Suppressor macrophage (primary cell): Measurements from ENCODE around the gene THEM4.

Experiments used
- DNase-seq, 4 experiments: peaks; one replicate each; pipeline ENCODE4 v3.0.0-alpha.2; 2020 to 2022

THEM4 gene

DNA sequence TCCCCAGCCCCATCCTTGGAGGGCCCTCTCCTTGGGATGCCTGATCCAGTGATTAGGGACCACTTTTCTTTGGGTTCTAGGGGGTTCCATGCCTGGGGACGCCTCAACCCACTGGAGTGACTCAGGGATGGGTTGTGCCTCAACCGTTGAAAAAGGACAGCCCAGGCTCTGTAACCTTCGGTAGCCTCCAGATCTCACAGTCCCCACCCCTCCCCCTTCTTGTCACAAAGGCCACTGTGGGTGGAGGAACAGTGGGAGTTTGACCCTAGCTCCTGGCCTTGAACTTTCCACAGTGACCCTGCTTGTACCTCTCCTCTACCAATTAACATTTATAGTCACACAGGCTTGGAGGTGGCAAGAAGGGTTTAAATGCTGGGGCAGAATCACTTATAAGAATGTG, 75.1 kb downstream of the THEM4 start:
- peak; percentile 30 to 62 (median 58) for DNase-seq

DNA sequence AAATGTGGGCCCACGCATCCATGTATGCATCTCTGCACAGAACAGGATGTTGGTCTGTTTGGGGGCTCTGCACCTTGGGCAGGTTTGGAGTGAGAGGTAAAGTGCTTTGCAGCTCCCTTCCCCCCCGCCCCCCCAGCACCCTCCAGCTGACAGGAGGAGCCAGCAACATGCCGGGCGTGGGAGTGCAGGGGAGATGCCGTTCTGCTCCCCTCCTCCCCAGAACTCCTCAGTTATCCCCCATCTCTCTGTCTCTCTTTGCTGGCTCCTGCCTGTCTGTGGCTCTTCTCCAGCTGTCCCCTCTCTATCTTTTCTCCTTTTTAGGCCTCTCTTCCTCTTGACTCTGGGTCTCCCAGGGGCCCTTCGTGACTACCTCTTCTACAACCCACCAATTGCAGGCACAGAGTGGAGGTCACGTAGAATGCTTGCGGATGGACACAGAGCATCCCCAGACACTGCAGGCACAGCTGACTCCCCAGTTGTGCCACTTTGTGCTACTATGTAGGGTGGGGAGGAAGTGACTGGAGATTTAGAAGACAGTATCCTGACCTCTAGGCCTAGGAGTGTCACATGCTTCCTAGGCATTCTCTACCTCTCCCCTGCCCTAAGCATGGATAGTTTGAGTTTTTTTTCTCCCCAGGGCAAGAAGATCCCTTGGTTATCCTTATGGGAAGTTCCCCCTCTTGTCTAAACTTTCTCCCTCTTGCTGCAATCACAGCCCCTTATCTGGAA, 76.0 kb downstream of the THEM4 start:
- DNase-seq, result peak in 3 of 4 experiments; percentile 38 to 53 (median 48)

DNA sequence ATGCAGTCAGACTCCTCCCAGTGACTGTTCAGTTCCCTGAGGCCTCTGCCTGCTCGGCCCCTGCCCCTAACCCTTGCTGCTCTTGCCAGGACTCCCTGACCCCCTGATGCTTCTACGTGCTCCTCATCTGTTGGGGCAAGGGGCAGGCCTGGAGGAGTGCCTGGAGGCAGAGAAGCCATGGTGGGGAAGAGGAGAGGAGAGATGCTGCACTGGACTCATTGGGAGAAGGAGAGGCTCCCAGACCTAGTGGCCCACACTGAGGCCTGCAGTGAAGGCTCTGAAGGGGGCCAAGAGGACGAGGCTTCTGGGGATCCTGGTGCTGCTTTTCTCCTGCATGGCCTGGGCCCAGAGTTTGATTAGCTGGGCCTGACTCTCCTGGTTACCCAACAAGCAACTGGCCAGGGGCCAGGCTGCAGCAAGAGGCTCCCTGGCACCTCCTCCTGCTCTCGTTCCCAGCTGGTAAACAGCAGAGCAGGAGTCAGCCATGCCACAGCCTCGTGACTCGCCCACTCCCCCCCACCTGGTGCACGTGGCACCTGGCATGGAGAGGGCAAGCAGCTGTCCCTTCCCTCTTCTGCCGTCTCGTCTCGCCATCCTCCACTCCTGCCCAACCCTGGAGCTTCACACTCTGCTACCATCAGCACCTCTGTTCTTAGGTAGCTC, 76.9 kb downstream of the THEM4 start:
- no peak for DNase-seq

DNA sequence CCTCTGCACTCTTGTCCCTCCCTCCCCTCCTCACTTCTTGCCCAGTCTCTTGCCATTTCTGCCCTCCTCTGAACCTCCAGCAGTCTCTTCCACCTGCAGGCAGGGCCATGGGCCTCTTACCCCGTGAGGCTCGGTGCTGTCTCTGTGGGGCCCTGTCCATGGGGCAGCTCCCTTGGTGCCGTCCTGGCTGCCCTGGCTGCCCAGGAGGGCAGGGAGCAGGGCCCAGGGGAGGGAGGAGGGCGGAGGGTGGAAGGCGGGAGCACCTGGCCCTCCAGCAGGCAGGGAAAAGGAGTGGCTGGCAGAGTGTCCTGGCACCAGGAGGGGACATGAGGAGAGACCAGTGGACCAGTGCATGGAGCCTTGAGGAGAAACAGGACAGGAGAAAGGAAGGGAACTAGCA, 77.7 kb downstream of the THEM4 start, which contains the start of gene RORC:
Gene RORC (minus strand): TSS at position 198 of the 400 bp plus-strand sequence. CDS start 38 bp downstream, at position 160.
- no peak for DNase-seq

DNA sequence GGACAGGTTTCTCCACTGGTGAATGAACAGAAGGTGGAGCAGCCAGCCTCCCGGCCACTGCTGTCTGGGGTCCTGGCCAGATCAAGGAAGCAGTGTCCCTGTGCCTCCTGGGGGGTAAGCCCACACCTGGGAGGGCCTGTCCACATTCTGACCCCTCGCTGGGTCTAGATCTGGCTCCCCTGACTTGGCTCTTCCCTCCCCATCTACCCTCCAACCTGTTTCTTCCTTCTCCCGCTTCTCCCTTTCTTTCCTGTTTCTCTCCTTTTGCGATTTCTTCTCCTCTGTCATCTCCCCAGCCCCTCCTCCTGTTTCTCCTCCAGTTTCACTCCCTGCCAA, 78.1 kb downstream of the THEM4 start:
- DNase-seq, result no peak

DNA sequence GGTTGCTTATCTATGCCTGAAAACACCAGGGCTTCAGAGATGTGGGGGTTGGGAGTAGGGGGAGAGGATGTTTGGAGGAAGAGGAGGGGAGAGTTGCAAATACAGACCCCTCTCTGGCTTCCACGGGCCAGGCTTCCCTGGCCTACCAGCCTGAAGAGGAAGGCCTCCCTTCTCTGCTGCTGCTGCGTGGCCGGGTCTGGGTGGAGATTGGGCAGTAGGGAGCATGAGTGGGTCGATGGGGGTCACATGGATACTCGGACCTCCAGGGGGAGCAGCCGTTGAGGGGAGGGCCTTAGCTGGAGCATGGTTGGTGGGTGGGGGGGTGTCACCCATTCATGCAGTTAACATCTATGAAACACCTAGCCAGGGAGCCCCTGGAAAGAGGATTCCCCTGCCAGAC, 79.3 kb downstream of the THEM4 start:
- DNase-seq, result no peak

DNA sequence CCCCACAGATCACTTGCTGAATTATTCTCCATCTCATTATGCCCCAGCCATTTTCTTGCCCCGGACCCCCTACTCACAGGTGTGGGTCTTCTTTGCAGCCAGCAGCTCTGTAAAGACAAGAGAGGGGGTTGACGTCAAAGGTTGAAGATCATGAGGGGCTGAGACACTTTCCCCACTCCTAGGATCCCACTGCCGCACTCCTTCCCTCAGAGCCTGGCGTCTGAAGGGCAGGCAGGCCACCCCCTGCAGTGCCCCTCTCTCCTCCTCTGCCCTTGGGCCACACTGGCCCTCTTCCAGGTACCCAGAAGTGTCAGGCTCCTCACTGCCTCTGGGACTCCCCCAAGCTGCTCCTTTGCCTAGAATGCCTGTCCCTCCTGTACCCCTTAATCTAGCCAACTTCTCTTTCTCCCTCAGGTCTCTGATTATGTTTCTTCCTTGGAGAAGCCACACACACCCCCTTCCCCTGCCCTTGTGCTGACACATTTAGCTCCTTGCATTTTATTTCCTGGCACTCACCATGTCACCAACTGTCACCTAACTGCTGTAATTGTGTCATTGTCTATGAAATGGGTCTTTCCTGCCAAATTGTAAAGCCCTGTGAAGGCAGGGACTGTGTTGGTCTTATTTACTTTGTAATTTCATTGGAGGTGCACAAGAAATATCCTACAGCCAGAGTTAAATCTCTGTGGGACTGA, 79.8 kb downstream of the THEM4 start:
- DNase-seq, result no peak

DNA sequence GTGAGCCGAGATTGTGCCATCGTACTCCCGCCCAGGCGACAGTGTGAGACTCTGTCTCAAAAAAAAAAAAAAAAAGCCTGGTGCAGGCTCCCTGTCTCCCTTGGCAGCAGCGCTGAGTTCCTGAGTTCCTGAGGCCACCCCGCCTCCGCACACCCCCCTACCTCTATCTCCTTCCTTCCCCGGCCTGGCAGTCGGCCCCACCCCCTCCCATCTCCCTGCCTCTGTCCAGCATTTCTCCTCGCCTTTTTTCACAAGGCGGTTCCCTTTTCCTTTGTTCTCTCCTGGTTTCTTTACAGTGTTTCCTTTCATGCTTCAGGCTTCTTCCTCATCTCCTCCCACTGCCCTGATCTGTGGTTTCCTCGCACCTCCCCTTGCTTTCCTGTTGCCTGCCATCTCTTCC, 80.4 kb downstream of the THEM4 start:
- DNase-seq, result peak; percentile 28 to 72 (median 64)

DNA sequence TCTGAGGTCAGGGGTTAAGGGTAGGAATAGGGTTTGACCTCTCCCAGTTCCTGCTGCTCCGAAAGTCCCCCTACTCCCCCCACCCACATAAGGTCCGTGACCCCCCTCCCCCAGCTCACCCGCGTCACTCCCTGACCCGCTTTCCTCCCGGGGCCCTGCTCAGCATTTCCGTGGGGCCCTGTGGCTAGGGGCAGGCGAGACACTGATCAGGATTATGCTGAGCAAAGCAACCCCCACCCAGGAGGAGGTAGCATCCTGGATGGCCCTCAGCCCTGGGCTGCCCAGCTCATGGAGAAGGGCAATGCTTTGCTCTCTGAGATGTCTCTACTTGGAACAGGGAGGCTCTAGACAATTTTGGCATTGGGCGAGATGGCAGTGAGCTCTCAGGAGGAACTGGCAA, 81.5 kb downstream of the THEM4 start:
- no peak for DNase-seq

DNA sequence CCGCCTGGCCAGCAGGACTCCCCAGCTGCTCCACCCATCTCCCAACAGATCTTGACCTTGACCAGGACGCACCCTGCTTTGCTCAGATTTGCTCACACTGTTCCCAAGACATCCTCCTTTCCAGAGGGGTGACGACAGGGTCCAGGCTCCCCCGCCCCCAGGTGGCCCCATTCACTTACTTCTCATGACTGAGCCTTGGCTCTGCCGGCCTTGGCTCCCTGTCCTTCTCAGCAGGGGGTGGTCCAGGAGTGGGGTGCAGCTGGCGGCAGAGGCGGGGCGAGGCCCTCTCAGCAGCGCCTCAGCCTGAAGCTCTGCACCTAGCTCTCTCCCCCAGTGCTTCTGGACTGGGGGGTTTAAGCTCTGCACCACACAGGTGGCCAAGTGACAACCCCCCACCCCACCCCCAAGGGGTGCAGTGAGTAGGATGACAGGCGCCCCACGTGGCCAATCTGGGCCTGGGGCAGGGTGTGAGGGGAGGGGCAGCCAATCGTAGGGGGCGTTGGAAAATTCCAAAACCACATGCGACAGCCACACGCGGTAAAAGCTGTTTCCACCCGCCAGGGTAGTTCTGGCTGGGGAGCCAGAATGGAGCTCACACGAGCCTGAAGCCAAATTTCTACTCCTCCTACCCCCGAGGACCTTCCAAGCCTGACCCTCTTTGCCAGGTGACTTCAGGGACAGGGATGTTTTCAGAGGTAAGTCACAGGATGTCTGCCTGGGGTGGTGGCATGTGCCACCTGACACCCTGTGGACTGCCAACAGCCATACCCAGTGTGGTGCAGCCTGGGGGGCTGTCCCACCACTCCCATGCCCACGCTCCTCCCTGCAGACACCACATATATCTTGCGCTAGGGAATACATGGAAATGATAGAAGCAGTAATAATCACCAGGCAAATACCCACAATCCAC, 83.3 kb downstream of the THEM4 start:
- no peak for DNase-seq

DNA sequence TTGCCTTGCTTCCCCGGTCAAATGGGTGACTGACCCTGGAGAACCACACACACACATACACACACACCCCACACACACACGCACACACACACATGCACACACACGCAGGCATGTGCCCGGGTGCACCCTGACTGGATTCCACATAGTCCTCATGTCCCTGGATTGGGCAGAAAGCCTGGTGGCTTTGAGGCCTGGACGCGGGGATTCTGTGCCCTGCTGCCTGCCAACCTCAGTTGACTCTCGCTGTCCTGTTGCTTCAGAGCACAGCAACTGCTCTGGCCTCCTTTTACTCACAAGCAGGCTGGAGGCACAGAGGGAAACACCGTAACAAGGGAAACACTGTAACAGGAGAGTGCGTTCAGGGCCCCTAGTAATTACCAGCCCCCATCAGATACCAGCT, 84.1 kb downstream of the THEM4 start:
- DNase-seq, result no peak
